NCI-H82 (cell line): ENCODE measurements around the gene RECQL5.
"Not testable (repeated sequence)": the region's sequence is repeated elsewhere in the genome, so short reads cannot be mapped to it uniquely, and the experiment has no call there.

Experiments used
- DNase-seq: peaks from one replicate; lab custom pipeline; 2025; lab: John Stamatoyannopoulos, UW

The RECQL5 gene

DNA sequence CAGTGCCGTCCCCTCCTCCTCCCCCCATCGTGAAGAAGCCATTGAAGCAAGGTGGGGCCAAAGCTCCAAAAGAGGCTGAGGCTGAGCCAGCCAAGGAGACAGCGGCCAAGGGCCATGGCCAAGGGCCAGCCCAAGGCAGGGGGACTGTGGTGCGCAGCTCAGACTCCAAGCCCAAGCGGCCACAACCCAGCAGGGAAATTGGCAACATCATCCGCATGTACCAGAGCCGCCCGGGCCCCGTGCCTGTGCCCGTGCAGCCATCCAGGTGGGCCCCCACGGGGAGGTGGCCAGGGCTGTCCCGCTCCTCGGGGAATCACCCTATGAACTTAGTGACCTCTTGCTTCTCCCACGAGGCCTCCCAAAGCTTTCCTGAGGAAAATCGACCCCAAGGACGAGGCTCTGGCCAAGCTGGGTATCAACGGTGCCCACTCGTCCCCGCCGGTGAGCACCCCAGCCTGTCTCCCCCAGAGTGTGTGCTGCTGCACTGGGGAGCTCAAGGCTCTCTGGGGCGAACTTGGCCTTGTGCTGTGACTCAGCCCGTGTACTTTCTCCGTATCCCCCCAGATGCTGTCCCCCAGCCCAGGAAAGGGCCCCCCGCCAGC, 50.3 kb downstream of the RECQL5 start:
- DNase-seq, result no peak

DNA sequence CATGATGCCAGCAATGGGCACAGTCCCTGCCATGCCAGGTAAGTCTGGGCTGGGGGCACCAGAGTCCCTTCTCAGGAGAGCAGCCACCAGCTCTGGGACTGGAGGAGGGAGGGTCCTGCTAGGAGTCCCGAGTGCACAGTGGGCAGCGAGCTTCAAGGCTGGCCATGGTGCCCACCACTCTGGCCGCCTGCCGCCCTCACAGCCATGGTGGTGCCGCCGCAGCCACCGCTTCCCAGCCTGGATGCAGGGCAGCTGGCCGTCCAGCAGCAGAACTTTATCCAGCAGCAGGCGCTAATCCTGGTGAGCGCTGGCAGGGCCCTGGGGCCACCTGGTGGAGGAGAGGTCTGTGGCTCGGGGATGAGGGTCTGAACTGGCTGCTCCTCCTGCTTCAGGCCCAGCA, 51.7 kb downstream of the RECQL5 start:
- DNase-seq, result peak; percentile 78

DNA sequence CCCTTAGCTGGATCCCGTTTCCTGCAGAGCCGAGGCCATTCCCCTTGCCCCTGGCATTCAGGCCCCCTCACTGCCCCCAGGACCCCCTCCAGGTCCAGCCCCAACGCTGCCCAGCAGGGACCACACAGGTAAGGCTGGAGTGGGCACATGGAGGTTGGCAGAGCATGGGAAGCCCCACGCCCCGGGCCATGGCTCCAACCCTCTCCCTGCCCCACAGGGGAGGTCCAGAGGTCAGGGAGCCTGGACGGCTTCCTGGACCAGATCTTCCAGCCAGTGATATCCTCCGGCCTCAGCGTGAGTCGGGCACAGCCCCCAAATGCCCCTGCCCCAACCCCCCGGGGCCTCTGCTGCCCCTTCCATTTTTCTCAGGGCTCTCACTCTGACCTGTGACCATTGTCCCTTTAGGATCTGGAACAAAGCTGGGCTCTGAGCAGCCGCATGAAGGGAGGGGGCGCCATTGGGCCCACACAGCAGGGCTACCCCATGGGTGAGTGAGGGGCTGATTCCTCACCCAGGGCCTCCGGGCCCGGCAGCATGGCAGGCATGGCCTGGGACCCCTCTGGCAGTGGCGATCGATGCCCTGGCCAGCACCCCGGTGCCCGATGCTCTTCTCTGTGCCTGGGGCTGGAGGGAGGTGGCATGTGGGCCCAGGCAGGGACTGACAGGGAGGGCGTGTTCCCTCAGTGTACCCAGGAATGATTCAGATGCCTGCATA, 52.2 kb downstream of the RECQL5 start:
- no peak for DNase-seq

DNA sequence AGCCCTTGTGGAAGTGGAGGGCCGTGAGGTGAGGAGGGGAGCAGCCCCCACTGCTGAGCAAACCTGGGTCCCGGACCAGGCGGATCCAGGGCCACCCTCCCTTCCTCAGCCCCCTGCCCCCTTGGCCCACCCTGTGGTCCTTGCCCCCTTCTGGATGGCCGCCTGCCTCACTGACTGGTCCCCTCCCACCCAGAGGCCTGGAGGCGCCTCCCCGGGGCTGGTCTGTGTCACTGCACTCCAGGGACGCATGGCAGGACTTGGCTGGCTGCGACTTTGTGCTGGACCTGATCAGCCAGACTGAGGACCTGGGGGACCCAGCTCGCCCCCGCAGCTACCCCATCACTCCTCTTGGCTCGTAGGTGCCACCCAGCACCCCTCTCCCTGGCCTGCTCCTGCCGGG, 52.9 kb downstream of the RECQL5 start:
- DNase-seq, result peak; percentile 61

GRCh38 chr17:75612906-75613626, 53.9 kb downstream of the RECQL5 start:
- DNase-seq, result no peak

GRCh38 chr17:75611851-75612429, 55.0 kb downstream of the RECQL5 start:
- no peak for DNase-seq

DNA sequence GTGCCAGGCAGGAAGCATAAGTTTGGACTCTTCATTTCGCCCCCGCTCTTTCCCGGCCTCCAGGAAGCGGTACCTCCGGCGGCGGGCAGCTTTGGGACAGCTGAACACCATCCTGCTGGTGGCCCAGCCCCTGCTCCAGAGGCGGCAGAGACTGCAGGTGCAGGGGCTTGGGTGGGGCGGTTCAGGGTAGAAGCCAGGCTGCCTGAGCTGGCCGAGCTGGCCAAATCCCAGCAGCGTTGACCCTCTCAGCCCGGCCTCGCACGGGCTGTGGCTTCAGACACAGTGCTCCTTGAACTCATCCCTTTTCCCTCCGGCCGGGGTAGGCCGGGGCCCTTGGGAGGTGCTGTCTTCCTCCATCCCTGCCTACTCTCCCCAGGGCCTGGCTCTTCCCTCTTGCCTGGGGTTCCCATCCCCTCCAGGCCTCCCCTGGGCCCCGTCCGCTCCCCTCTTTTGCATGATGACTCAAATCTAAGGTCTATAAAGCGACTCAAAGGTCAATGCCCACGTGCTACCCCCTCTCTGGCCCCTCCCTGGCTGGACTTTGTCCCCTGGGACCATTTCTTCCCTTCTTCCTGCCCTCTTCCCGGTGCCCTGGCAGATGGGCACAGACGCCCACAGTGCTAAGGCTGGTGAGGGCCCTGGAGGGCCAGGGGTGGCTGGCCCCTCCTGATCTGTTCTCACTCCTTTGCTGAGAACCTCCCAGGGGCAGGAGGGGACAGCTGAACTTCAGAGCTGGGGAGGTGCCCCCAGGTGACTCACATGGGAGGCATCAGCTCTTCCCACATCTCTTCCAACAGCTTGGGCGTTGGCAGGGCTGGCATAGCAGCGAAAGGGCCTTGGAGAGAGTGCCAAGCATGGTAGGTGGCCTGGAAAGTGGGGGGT, 56.6 kb downstream of the RECQL5 start:
- DNase-seq, result no peak

DNA sequence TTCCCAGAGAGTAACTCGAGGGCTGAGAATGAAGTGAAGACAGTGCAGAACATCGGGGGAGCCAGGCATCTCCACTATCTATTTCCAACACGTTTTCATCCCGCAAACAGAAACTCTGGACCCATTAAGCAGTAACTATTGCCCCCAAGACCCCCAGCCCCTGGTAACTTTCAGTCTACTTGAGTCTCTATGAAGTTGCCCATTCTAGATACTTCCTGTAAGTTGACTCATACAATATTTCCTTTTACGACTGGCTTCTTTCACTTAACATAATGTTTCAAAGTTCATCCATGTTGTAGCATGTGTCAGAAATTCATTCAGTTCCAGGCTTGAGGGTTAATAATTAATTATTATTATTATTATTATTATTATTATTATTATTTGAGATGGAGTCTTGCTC, 59.9 kb downstream of the RECQL5 start:
- DNase-seq, result no peak

DNA sequence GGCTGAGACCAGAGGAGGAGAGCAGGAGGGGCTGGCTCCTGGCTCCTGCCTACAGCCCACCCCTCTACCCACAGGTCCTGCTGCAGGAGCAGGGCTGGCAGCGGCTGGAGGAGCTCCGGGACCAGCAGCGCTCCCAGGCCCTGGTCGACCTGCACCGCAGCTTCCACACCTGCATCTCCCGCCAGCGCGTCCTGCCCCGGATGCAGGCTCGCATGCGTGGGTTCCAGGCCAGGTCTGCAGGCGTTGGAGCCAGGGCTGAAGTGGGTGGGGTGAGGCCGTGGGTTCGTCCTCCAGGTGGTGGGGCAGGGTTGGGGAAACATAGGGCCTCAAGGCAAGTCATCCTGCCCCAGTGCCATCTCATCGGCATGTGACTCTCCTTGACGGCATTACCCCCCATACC, 61.2 kb downstream of the RECQL5 start:
- DNase-seq, result no peak

DNA sequence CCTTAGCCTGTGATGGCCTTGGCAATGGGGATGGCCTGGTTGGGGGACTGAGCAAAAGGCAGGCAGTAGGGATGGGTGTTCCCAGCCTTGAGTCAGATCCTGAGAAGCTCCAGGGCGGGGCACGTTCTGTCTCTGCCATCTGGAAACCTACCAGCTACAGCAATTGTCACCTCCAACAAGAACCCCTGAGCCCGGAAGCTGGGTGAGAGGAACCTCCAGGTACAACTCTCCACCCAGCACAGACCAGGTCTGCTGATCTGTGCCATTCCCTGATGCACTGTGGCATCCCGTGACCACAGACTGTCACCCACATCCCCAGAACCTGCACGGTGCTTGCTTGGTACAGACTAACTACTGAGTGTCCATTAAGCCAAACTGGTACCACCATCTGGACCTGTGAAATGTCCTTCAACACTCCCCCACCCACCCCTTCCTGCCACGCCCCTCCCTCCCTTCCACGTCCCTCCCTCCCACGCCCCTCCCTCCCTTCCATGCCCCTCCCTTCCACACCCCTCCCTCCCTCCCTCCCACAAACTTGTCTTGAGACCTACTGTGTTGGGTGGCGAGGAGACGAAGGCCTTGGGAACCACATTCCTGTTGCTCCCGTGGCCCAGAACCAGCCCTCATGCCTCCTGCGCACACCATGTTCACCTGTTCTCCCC, 62.8 kb downstream of the RECQL5 start:
- DNase-seq, result no peak

DNA sequence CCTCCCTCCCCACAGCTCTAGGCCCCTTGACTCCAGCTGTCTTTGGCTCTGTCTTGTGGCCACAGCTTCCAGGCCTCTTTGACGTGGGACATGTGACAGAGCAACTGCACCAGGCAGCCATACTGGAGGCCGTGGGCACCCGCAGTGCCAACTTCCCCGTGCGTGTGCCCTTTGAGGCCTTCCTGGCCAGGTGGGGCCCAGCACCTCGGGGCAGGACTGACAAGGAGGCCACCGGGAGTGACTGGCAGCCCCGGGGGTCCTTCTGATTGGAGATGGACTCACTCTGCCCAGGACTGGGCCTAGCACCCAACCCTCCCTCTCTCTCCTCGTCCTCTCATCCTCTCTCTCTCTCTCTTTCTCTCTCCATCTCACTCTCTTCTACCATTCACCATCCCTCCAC, 63.8 kb downstream of the RECQL5 start:
- no peak for DNase-seq

- no peak for DNase-seq
These were observed 64.3 kb downstream of the RECQL5 start for GRCh38 chr17:75602644-75603043.

DNA sequence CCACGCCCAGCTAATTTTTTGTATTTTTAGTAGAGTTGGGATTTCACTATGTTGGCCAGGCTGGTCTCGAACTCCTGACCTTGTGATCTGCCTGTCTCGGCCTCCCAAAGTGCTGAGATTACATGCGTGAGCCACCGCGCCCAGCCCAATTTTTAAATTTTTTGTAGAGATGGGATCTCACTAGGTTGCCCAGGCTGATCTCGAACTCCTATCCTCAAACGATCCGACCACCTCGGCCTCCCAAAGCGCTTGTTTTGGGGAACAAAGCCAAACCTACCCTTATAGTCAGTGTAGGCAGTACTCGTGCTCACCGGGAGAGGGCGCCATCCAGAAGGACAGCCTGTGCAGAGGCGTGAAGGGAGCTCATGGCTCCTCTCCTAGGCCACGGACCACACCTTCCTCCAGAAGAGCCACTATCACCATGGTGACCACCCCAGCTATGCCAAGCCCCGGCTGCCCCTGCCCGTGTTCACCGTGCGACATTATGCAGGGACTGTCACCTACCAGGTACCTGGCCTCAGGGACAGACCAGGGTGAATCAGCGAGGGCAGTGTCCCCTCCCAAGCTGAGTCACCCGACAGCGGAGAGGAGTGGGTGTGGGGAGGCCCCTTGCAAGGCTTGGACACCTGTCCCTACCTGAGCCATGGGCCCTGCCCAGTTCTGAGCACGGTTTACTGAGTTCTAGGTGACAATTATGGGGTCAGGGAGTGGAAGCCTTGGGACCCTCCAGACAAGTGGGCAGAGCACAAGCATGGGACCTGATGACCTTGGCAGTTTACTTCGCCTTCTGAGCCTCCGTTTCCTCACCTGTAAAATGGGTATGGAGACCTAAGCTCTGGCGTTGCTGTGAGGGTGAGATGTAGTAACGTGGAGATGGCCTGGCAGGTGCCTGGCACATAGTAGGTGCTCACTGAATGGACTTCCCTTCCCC, 65.6 kb downstream of the RECQL5 start:
- DNase-seq, result peak; percentile 78

DNA sequence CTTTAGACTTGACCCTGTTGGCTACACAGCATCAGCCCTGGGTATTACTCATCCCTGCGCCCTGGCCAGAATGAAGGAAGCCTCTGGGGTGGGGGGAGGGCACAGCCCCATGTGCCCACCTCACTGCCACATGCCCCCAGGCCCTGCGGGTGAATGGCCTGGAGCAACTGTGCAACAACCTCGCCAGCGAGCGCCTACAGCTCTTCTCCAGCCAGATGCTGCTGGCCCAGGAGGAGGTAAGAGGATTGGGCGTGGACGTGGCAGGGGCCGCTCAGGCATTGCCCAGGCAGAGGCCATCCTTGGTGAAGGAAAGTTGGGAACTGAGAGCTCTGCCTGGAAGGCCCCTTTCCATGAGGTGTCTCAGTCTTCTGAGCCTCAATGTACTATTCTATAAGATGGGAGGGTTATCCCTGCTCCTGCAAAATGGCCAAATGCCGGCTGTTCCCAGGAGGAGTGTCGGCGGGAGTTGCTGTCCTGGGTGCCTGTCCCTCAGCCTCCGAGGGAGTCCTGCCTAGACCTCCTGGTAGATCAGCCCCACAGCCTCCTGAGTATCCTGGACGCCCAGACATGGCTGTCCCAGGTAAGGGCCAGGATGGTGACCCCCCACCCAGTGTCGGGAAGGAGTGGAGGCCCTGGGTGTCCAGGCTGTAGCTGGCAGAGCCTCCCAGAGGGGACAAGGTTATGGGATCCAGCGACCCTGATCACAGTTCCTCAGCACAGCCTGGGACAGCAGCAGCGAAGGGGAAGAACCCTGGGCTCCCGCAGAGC, 70.5 kb downstream of the RECQL5 start:
- DNase-seq, result no peak

DNA sequence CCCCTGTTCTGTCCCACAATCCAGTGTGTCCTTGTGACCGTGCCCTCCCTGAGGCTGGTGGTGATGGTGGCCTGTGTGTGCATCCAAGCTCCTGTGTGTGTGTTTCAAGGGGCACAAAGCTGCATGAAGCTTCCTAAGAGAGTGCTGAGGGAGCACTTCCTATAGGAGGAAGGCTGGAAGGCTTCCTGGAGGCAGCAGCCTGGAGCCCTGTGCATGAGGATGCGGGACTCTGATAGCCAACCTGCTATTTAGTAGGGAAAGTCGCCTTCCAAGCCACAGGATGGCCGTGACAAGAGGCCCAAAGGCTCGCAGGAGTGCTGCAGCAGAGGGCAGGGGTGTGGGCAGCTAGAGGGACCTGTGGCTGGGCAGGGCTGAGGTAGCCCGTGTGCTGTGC, 71.0 kb downstream of the RECQL5 start:
- DNase-seq, result no peak

DNA sequence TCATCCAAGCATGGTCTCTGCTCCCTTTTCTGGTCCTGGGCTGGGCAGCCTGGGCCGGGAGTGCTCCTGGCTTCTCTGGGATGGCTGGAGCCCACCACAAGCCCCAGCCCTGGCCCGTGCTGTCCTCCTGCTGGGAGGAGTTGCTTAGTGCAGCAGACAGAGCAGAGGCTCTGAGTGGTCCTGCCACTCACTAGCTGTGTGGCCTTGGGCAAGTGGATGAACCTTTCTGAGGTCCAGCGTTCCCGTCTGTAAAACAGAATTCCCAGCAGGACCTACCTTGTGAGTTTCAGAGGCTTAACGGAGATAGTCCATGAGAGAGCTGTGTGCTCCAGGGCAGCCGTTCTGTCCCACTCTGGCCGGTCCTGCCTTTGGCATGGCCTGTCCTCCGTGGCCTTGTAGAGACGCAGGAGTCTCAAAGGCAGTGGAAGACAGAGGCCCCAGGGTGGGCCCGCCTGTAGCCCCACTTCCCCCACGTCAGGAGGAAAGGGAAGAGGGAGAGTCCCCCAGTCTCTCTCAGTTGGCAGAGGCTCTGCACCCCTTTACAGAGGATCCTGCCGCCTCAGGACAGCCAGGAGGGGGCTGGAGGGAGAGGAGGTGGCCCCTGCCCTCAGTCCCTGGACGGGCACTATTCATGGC, 71.6 kb downstream of the RECQL5 start:
- DNase-seq, result no peak

DNA sequence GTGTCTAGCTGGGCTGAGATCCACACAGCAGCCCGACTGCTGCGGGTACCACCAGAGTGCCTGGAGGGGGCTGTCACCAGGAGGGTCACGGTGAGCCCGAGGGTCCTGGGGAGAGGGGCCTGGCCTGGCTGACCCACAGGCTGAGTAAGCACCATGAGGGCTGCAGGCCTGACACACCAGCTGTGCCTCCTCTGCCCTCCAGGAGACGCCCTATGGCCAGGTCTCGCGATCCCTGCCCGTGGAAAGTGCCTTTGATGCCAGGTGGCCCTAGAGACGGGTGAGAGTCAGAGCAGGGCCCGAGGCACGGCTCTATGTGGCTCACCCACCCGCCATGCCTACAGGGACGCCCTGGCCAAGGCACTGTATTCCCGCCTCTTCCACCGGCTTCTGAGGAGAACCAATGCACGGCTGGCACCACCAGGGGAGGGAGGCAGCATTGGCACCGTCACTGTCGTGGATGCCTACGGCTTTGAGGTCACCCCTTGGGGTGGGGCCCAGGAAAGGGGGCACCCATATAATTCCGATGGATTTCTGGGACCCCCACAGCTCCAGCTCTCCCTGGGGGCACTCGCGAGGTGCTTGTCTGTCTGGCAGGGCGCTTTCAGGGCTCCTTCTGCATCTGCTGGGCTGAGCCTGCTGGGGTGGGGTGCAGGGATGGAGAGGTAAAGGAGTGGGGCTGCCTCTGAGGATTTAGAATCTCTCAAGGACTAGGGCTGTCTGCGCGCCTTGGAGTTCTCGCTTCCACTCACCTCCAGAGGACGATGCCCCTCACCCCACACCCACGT, 72.3 kb downstream of the RECQL5 start:
- DNase-seq, result no peak

GRCh38 chr17:75593430-75593829, 73.5 kb downstream of the RECQL5 start:
- not testable (repeated sequence) for DNase-seq
